ENCODE data around the gene NOL8. TPM values are rescaled to one million over a fixed set of nuclear protein-coding genes. Genes with fewer than 3 reads are reported as not detected.

Gene NOL8
- total RNA-seq: 10.2 and 15.5 TPM in 2 replicates

GRCh38 chr9:92325269-92325990 lies at the start of gene NOL8, which contains the start of gene CENPP:
Gene NOL8, minus strand, starts transcription at chr9:92325350. Its CDS starts 1,189 bp downstream, at chr9:92324161.
Gene CENPP, plus strand, starts transcription at chr9:92325953.
- peak; percentile 93 for DNase-seq (ENCODE audit: low read depth in 2 of 2)

GRCh38 chr9:92373167-92373566 lies 48.0 kb upstream of the NOL8 start:
- DNase-seq (ENCODE audit: low read depth in 2 of 2): no peak

GRCh38 chr9:92369075-92369474 lies 43.9 kb upstream of the NOL8 start:
- no peak for DNase-seq (ENCODE audit: low read depth in 2 of 2)

GRCh38 chr9:92360083-92360482 lies 34.9 kb upstream of the NOL8 start:
- no peak for DNase-seq (ENCODE audit: low read depth in 2 of 2)

GRCh38 chr9:92359394-92359995 lies 34.3 kb upstream of the NOL8 start:
- DNase-seq (ENCODE audit: low read depth in 2 of 2): no peak

GRCh38 chr9:92353051-92353450 lies 27.9 kb upstream of the NOL8 start:
- DNase-seq (ENCODE audit: low read depth in 2 of 2): no peak

- DNase-seq (ENCODE audit: low read depth in 2 of 2): no peak
These were observed 25.6 kb upstream of the NOL8 start for GRCh38 chr9:92350740-92351133.

- peak in 1 of 2 donors; percentile 7 for DNase-seq (ENCODE audit: low read depth in 2 of 2)
These were observed 24.9 kb upstream of the NOL8 start for GRCh38 chr9:92349771-92350739.

GRCh38 chr9:92345582-92345981 lies 20.4 kb upstream of the NOL8 start:
- DNase-seq (ENCODE audit: low read depth in 2 of 2): no peak

GRCh38 chr9:92342825-92343488 lies 17.8 kb upstream of the NOL8 start:
- peak; percentile 3 to 7 for DNase-seq (ENCODE audit: low read depth in 2 of 2)

GRCh38 chr9:92341578-92341977 lies 16.4 kb upstream of the NOL8 start:
- DNase-seq (ENCODE audit: low read depth in 2 of 2): no peak

GRCh38 chr9:92333282-92333634 lies 8.1 kb upstream of the NOL8 start:
- no peak for DNase-seq (ENCODE audit: low read depth in 2 of 2)

- no peak for DNase-seq (ENCODE audit: low read depth in 2 of 2)
These were observed 7.6 kb upstream of the NOL8 start for GRCh38 chr9:92332577-92333281.

- DNase-seq (ENCODE audit: low read depth in 2 of 2): peak; percentile 64 to 66
These were observed 3.1 kb upstream of the NOL8 start for GRCh38 chr9:92328225-92328624.

GRCh38 chr9:92327283-92327850 lies 2.2 kb upstream of the NOL8 start:
- no peak for DNase-seq (ENCODE audit: low read depth in 2 of 2)

- no peak for DNase-seq (ENCODE audit: low read depth in 2 of 2)
These were observed 896 bp upstream of the NOL8 start for GRCh38 chr9:92325991-92326500.

GRCh38 chr9:92324889-92325268 lies 271 bp downstream of the NOL8 start:
- peak in 1 of 2 donors; percentile 1 for DNase-seq (ENCODE audit: low read depth in 2 of 2)

GRCh38 chr9:92324431-92324830 lies 719 bp downstream of the NOL8 start:
- no peak for DNase-seq (ENCODE audit: low read depth in 2 of 2)

- no peak for DNase-seq (ENCODE audit: low read depth in 2 of 2)
These were observed 9.7 kb downstream of the NOL8 start for GRCh38 chr9:92315456-92315855.

GRCh38 chr9:92313624-92314012 lies 11.5 kb downstream of the NOL8 start:
- no peak for DNase-seq (ENCODE audit: low read depth in 2 of 2)
